Osteoblast (primary cell): ENCODE measurements around the gene SFT2D2. TPM values are rescaled to one million over a fixed set of nuclear protein-coding genes. Genes with fewer than 3 reads are reported as not detected.
"Not testable (repeated sequence)": the region's sequence is repeated elsewhere in the genome, so short reads cannot be mapped to it uniquely, and the experiment has no call there.

ENCODE experiments used
- DNase-seq: peaks from one replicate; pipeline ENCODE4 v3.0.0; 2011; ENCODE audit warnings: low spot score, mixed read lengths; ENCODE audit not compliant: insufficient read length; ENCODE audit errors: missing footprints
- H2AFZ ChIP-seq: 2 replicates; pipeline ENCODE4 v1.6.0; 2011; ENCODE audit warnings: mild to moderate bottlenecking, low read length
- H3K27ac ChIP-seq: 2 replicates; pipeline ENCODE4 v1.5.1; 2011; ENCODE audit warnings: mild to moderate bottlenecking, low read depth, low read length, moderate library complexity
- H3K27me3 ChIP-seq: 2 replicates; pipeline ENCODE4 v1.6.0; 2012; ENCODE audit warnings: mild to moderate bottlenecking, control low read depth, inconsistent platforms, low read length, moderate library complexity; ENCODE audit not compliant: insufficient read depth
- H3K36me3 ChIP-seq: 2 replicates; pipeline ENCODE4 v1.5.1; 2011; ENCODE audit warnings: mild to moderate bottlenecking, low read length, control low read depth, moderate library complexity; ENCODE audit not compliant: insufficient read depth
- H3K4me1 ChIP-seq: 2 replicates; pipeline ENCODE4 v1.5.1; 2011; ENCODE audit warnings: mild to moderate bottlenecking, low read length, control low read depth, moderate library complexity; ENCODE audit not compliant: insufficient read depth
- H3K4me2 ChIP-seq: 2 replicates; pipeline ENCODE4 v1.6.0; 2011; ENCODE audit warnings: mild to moderate bottlenecking, low read length; ENCODE audit not compliant: insufficient read depth
- H3K4me3 ChIP-seq: fragments of 200-600 bp; sonication (generic); 3 replicates; pipeline ENCODE4 v1.5.1; 2012; ENCODE audit warnings: mild to moderate bottlenecking, low read length, inconsistent platforms; ENCODE audit not compliant: insufficient read depth
- H3K79me2 ChIP-seq: 2 replicates; pipeline ENCODE4 v1.6.0; 2012; ENCODE audit warnings: mild to moderate bottlenecking, low read length, control low read depth, inconsistent platforms; ENCODE audit not compliant: insufficient read depth
- H3K9me3 ChIP-seq: 2 replicates; pipeline ENCODE4 v1.5.1; 2011; ENCODE audit warnings: low read depth, low read length, control low read depth
- H4K20me1 ChIP-seq: 2 replicates; pipeline ENCODE4 v1.6.0; 2012; ENCODE audit warnings: mild to moderate bottlenecking, low read length, control low read depth; ENCODE audit not compliant: insufficient read depth
- CTCF ChIP-seq: IDR thresholded peaks from 2 replicates; pipeline ENCODE4 v1.5.1; 2011; ENCODE audit warnings: mild to moderate bottlenecking, low read depth, low read length, moderate library complexity; ENCODE audit errors: extremely low read depth
- total RNA-seq: library from RNA; depleted of rRNA; stranded (reverse); fragments of >200 nt; gene quantifications from 2 replicates; pipeline ENCODE4 v1.2.3, GENCODE V29; 2012

SFT2D2 gene
- total RNA-seq, 1 donor = 60.8 TPM

- peaks cover 5% of the 10 kb centered on the region for H3K4me1 ChIP-seq
- H3K4me2 ChIP-seq = peak overlapping the region; percentile 93
- H3K4me3 ChIP-seq = peak overlapping the region; percentile 90
- H3K27me3 ChIP-seq = no peaks in the 10 kb centered on the region
- H2AFZ ChIP-seq = peak overlapping the region; percentile 91
- peaks cover 5% of the 10 kb centered on the region for H4K20me1 ChIP-seq
- no peaks in the 10 kb centered on the region for H3K9me3 ChIP-seq
- TF ChIP-seq CTCF = no peak
- peaks cover 44% of the 10 kb centered on the region for H3K79me2 ChIP-seq
- H3K36me3 ChIP-seq = peaks cover 5% of the 10 kb centered on the region
- H3K27ac ChIP-seq = peak overlapping the region; percentile 90
- peak; percentile 79 for DNase-seq
Measured at GRCh38 chr1:168179438-168180147, 46.2 kb upstream of the SFT2D2 start.

GRCh38 chr1:168180148-168180524, 45.7 kb upstream of the SFT2D2 start:
- no peak for TF ChIP-seq CTCF
- Histone ChIP-seq H3K4me2 (peak overlapping the region; percentile 93), H2AFZ (peak overlapping the region; percentile 91), H3K27me3 (no peaks in the 10 kb centered on the region), H3K27ac (peak overlapping the region; percentile 90), H4K20me1 (peaks cover 5% of the 10 kb centered on the region), H3K9me3 (no peaks in the 10 kb centered on the region), H3K4me1 (peaks cover 5% of the 10 kb centered on the region), H3K4me3 (peak overlapping the region; percentile 90), H3K36me3 (peaks cover 5% of the 10 kb centered on the region), H3K79me2 (peaks cover 49% of the 10 kb centered on the region)
- DNase-seq = no peak

GRCh38 chr1:168181063-168181720, 44.6 kb upstream of the SFT2D2 start:
- not testable (repeated sequence) for H3K36me3 ChIP-seq, H4K20me1 ChIP-seq, H2AFZ ChIP-seq, H3K4me1 ChIP-seq, DNase-seq, H3K4me3 ChIP-seq, H3K4me2 ChIP-seq, H3K27ac ChIP-seq, H3K9me3 ChIP-seq, H3K27me3 ChIP-seq
- H3K79me2 ChIP-seq = peaks cover 49% of the 10 kb centered on the region

GRCh38 chr1:168187177-168187576, 38.6 kb upstream of the SFT2D2 start:
- no peak for TF ChIP-seq CTCF
- Histone ChIP-seq H3K27ac (no peak overlapping the region), H3K4me3 (no peak overlapping the region), H2AFZ (no peak overlapping the region), H3K9me3 (no peaks in the 10 kb centered on the region), H3K27me3 (no peaks in the 10 kb centered on the region), H3K36me3 (peaks cover 9% of the 10 kb centered on the region), H3K4me1 (no peaks in the 10 kb centered on the region), H4K20me1 (peaks cover 2% of the 10 kb centered on the region), H3K79me2 (peaks cover 49% of the 10 kb centered on the region), H3K4me2 (no peak overlapping the region)
- DNase-seq = no peak
